ENCODE data around the gene SLC44A5.

SLC44A5 gene

GRCh38 chr1:75632350-75632949 is 21.5 kb upstream of the SLC44A5 start:
- TF ChIP-seq, protein P1, sequence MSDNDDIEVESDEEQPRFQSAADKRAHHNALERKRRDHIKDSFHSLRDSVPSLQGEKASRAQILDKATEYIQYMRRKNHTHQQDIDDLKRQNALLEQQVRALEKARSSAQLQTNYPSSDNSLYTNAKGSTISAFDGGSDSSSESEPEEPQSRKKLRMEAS (IDR thresholded peaks at IDR 0.05; ENCODE audit: low read depth, low read length), result no peak
- TF ChIP-seq, protein P2, sequence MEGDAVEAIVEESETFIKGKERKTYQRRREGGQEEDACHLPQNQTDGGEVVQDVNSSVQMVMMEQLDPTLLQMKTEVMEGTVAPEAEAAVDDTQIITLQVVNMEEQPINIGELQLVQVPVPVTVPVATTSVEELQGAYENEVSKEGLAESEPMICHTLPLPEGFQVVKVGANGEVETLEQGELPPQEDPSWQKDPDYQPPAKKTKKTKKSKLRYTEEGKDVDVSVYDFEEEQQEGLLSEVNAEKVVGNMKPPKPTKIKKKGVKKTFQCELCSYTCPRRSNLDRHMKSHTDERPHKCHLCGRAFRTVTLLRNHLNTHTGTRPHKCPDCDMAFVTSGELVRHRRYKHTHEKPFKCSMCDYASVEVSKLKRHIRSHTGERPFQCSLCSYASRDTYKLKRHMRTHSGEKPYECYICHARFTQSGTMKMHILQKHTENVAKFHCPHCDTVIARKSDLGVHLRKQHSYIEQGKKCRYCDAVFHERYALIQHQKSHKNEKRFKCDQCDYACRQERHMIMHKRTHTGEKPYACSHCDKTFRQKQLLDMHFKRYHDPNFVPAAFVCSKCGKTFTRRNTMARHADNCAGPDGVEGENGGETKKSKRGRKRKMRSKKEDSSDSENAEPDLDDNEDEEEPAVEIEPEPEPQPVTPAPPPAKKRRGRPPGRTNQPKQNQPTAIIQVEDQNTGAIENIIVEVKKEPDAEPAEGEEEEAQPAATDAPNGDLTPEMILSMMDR (IDR thresholded peaks at IDR 0.05; ENCODE audit: low read depth, low read length), result peak; percentile 40
- no peak for TF ChIP-seq MYC (IDR thresholded peaks at IDR 0.05; ENCODE audit: low read depth, low read length)
- DNase-seq (ENCODE audit: low read depth), result peak; percentile 28
- H3K4me3 ChIP-seq (ENCODE audit: low read depth, low read length), result no peak overlapping the region

GRCh38 chr1:75630998-75631397 is 20.1 kb upstream of the SLC44A5 start:
- no peak for TF ChIP-seq POLR2A (IDR thresholded peaks at IDR 0.05; ENCODE audit: extremely low read depth, insufficient read length)
- DNase-seq (ENCODE audit: low read depth), result no peak
- H3K4me3 ChIP-seq (ENCODE audit: low read depth, low read length), result no peak overlapping the region

- DNase-seq (ENCODE audit: low read depth), result no peak
- no peak overlapping the region for H3K4me3 ChIP-seq (ENCODE audit: low read depth, low read length)
- TF ChIP-seq, protein P1 (IDR thresholded peaks at IDR 0.05; ENCODE audit: low read depth, low read length), result no peak
- TF ChIP-seq POLR2A (IDR thresholded peaks at IDR 0.05; ENCODE audit: extremely low read depth, insufficient read length) (no peak), MYC (IDR thresholded peaks at IDR 0.05; ENCODE audit: low read depth, low read length) (no peak)
- TF ChIP-seq, protein P2 (IDR thresholded peaks at IDR 0.05; ENCODE audit: low read depth, low read length), result no peak
Measured at GRCh38 chr1:75630004-75630594, 19.2 kb upstream of the SLC44A5 start.

GRCh38 chr1:75625795-75626194 is 14.9 kb upstream of the SLC44A5 start:
- DNase-seq (ENCODE audit: low read depth), result peak; percentile 18
- H3K4me3 ChIP-seq (ENCODE audit: low read depth, low read length), result no peak overlapping the region
- TF ChIP-seq POLR2A (IDR thresholded peaks at IDR 0.05; ENCODE audit: extremely low read depth, insufficient read length), result no peak
- TF ChIP-seq, protein P2 (IDR thresholded peaks at IDR 0.05; ENCODE audit: low read depth, low read length), result no peak

DNA sequence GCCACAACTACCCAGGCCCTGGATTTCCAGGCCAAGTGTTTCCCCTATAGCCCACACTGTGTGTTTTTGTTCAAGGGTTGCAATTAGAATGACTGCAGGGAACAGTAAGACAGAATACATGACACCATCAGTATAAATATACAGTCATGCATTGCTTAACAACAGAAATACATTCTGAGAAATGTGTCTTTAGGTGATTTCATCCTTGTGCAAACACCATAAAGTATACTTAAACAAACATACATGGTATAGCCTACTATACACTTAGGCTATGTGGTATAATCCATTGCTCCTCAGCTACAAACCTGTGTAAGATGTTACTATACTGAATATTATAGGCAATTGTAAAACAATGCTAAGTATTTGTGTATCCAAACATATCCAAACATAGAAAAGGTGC is 7.5 kb upstream of the SLC44A5 start:
- TF ChIP-seq, protein P1 (IDR thresholded peaks at IDR 0.05; ENCODE audit: low read depth, low read length), result no peak
- TF ChIP-seq, protein P2 (IDR thresholded peaks at IDR 0.05; ENCODE audit: low read depth, low read length), result no peak
- no peak for TF ChIP-seq MYC (IDR thresholded peaks at IDR 0.05; ENCODE audit: low read depth, low read length)
- TF ChIP-seq POLR2A (IDR thresholded peaks at IDR 0.05; ENCODE audit: extremely low read depth, insufficient read length), result no peak
- DNase-seq (ENCODE audit: low read depth), result no peak
- no peak overlapping the region for H3K4me3 ChIP-seq (ENCODE audit: low read depth, low read length)

GRCh38 chr1:75616436-75617433 is 5.8 kb upstream of the SLC44A5 start:
- no peak for TF ChIP-seq POLR2A (IDR thresholded peaks at IDR 0.05; ENCODE audit: extremely low read depth, insufficient read length)
- TF ChIP-seq, protein P1 (IDR thresholded peaks at IDR 0.05; ENCODE audit: low read depth, low read length), result no peak
- TF ChIP-seq, protein P2 (IDR thresholded peaks at IDR 0.05; ENCODE audit: low read depth, low read length), result no peak
- DNase-seq (ENCODE audit: low read depth), result no peak
- no peak overlapping the region for H3K4me3 ChIP-seq (ENCODE audit: low read depth, low read length)
